GM23338 (cell line): ENCODE results near the gene CYP24A1. TPM values are rescaled to one million over a fixed set of nuclear protein-coding genes. Genes with fewer than 3 reads are reported as not detected.

Experiments used
- ATAC-seq: fragments of 200-7000 bp; cut with Tn5 transposase; 3 replicates; pipeline ENCODE4 v1.9.1; 2020
- DNase-seq: peaks from one replicate; pipeline ENCODE4 v3.0.0-alpha.2; 2015; ENCODE audit warnings: low spot score
- H2AFZ ChIP-seq: fragments of 200-600 bp; sonication (generic); 2 replicates; pipeline ENCODE4 v1.8.0; 2016; ENCODE audit warnings: antibody characterized with exemption, mild to moderate bottlenecking, moderate library complexity
- H3F3A ChIP-seq: fragments of 200-600 bp; sonication (generic); replicated peaks from 2 replicates; pipeline ENCODE4 v1.8.0; 2017; ENCODE audit warnings: antibody characterized with exemption, mixed run types, low read depth
- H3K27ac ChIP-seq: fragments of 200-600 bp; sonication (generic); 2 replicates; pipeline ENCODE4 v1.6.1; 2016; ENCODE audit warnings: low read depth
- H3K27me3 ChIP-seq: fragments of 200-600 bp; sonication (generic); 2 replicates; pipeline ENCODE4 v1.8.0; 2016; ENCODE audit warnings: mild to moderate bottlenecking, mixed run types, moderate library complexity; ENCODE audit not compliant: insufficient read depth
- H3K36me3 ChIP-seq: fragments of 200-600 bp; sonication (generic); 2 replicates; pipeline ENCODE4 v1.8.0; 2016; ENCODE audit warnings: mild to moderate bottlenecking; ENCODE audit not compliant: insufficient read depth
- H3K4me1 ChIP-seq: fragments of 200-600 bp; sonication (generic); 2 replicates; pipeline ENCODE4 v1.8.0; 2016; ENCODE audit warnings: mild to moderate bottlenecking, moderate library complexity; ENCODE audit not compliant: insufficient read depth
- H3K4me2 ChIP-seq: fragments of 200-600 bp; sonication (generic); 2 replicates; pipeline ENCODE4 v1.7.1; 2017; ENCODE audit warnings: mixed run types
- H3K4me3 ChIP-seq: fragments of 200-600 bp; sonication (generic); 2 replicates; pipeline ENCODE4 v1.6.1; 2016; ENCODE audit warnings: mixed run types
- H3K79me2 ChIP-seq: fragments of 200-600 bp; sonication (generic); replicated peaks from 2 replicates; pipeline ENCODE4 v1.8.0; 2017; ENCODE audit warnings: mild to moderate bottlenecking; ENCODE audit not compliant: insufficient read depth
- H3K9me2 ChIP-seq: fragments of 200-600 bp; sonication (generic); 2 replicates; pipeline ENCODE4 v1.8.0; 2017; ENCODE audit not compliant: insufficient read depth
- H4K20me1 ChIP-seq: fragments of 200-600 bp; sonication (generic); replicated peaks from 2 replicates; pipeline ENCODE4 v1.8.0; 2017; ENCODE audit warnings: mild to moderate bottlenecking; ENCODE audit not compliant: insufficient read depth
- H3K27ac Mint-ChIP-seq: 2 replicates; pipeline ENCODE4 v1.8.0; 2020; ENCODE audit warnings: inconsistent platforms, mild to moderate bottlenecking, moderate library complexity, mixed read lengths
- H3K27me3 Mint-ChIP-seq: 3 replicates; pipeline ENCODE4 v1.8.0; 2022; ENCODE audit warnings: low read depth, mild to moderate bottlenecking, moderate library complexity, mixed read lengths, inconsistent platforms; ENCODE audit not compliant: insufficient read depth, poor library complexity
- H3K36me3 Mint-ChIP-seq: 3 replicates; pipeline ENCODE4 v1.8.0; 2021; ENCODE audit warnings: low read depth, mild to moderate bottlenecking, inconsistent platforms, moderate library complexity, mixed read lengths
- H3K4me1 Mint-ChIP-seq: 3 replicates; pipeline ENCODE4 v1.8.0; 2020; ENCODE audit warnings: mild to moderate bottlenecking, inconsistent platforms, mixed read lengths
- H3K4me3 Mint-ChIP-seq: 3 replicates; pipeline ENCODE4 v1.8.0; 2021; ENCODE audit warnings: moderate library complexity, mild to moderate bottlenecking, inconsistent platforms, mixed read lengths
- H3K9me3 Mint-ChIP-seq: 3 replicates; pipeline ENCODE4 v1.8.0; 2020; ENCODE audit warnings: moderate library complexity, mild to moderate bottlenecking, inconsistent platforms, mixed read lengths
- CREB1 ChIP-seq: fragments of 250-450 bp; sonication (Bioruptor Pico); IDR thresholded peaks from 2 replicates; pipeline ENCODE4 v1.5.0; 2020; ENCODE audit warnings: low read depth, mild to moderate bottlenecking, moderate library complexity
- EZH2 ChIP-seq: fragments of 200-600 bp; sonication (generic); IDR thresholded peaks from one replicate; pipeline ENCODE4 v1.8.0; 2017; ENCODE audit warnings: antibody characterized with exemption, mild to moderate bottlenecking, low read depth; ENCODE audit not compliant: unreplicated experiment
- EZH2phosphoT487 ChIP-seq: fragments of 200-600 bp; sonication (generic); IDR thresholded peaks from one replicate; pipeline ENCODE4 v1.8.1; 2018; ENCODE audit warnings: antibody characterized with exemption; ENCODE audit not compliant: unreplicated experiment
- JUNB ChIP-seq: IDR thresholded peaks from one replicate; pipeline ENCODE4 v1.6.1; 2016; ENCODE audit warnings: antibody characterized with exemption; ENCODE audit not compliant: unreplicated experiment
- NANOG ChIP-seq: IDR thresholded peaks from 2 replicates; pipeline ENCODE4 v1.6.1; 2016; ENCODE audit warnings: antibody characterized with exemption, borderline replicate concordance
- POLR2AphosphoS5 ChIP-seq: IDR thresholded peaks from 2 replicates; pipeline ENCODE4 v1.6.1; 2016; ENCODE audit warnings: antibody characterized with exemption, low read depth
- STAT1 ChIP-seq: IDR thresholded peaks from one replicate; pipeline ENCODE4 v1.6.1; 2016; ENCODE audit warnings: antibody characterized with exemption; ENCODE audit not compliant: unreplicated experiment
- ZNF114 ChIP-seq: fragments of 250-450 bp; sonication (Bioruptor Pico); IDR thresholded peaks from 2 replicates; pipeline ENCODE4 v1.5.0; 2020; ENCODE audit warnings: mild to moderate bottlenecking, moderate library complexity
- ZNF331 ChIP-seq: fragments of 250-450 bp; sonication (Bioruptor Pico); IDR thresholded peaks from 2 replicates; pipeline ENCODE4 v1.5.0; 2020; ENCODE audit warnings: low read depth, mild to moderate bottlenecking, moderate library complexity
- polyA plus RNA-seq: library from polyadenylated mRNA; unstranded; fragments of >200 nt; fragmentation: Nextera tagmentation; extraction: Ambion mirVana; gene quantifications from 2 replicates; pipeline ENCODE4 v1.2.1, GENCODE V29; 2016
- total RNA-seq: library from RNA; depleted of rRNA; stranded (reverse); fragments of >200 nt; shearing (Covaris generic); gene quantifications from 2 replicates; pipeline ENCODE4 v1.2.3, GENCODE V29; 2014
- TF ChIP-seq, protein P1 (sequence below): fragments of 250-450 bp; sonication (Bioruptor Pico); IDR thresholded peaks from 2 replicates; pipeline ENCODE4 v1.5.0; 2020; ENCODE audit warnings: mild to moderate bottlenecking, moderate library complexity
- TF ChIP-seq, protein P2 (sequence below), 2 experiments: fragments of 200-600 bp in 1 of 2; sonication (generic) in 1 of 2; conservative IDR thresholded peaks; 2 replicates each; pipeline versions ENCODE4 v1.5.1 to v1.6.1; 2016 to 2017; ENCODE audit warnings: antibody characterized with exemption in 2 of 2, low read depth in 2 of 2, mild to moderate bottlenecking in 2 of 2, moderate library complexity in 1 of 2
- TF ChIP-seq, protein P3 (sequence below): IDR thresholded peaks from one replicate; pipeline ENCODE4 v1.6.1; 2018; ENCODE audit warnings: antibody characterized with exemption; ENCODE audit not compliant: unreplicated experiment
- TF ChIP-seq, protein P4 (sequence below): IDR thresholded peaks from 2 replicates; pipeline ENCODE4 v1.6.1; 2016; ENCODE audit warnings: antibody characterized with exemption

The CYP24A1 gene
- total and polyA plus RNA-seq, 2 experiments from 2014 or later, result 0.10 TPM; not detected in 1

DNA sequence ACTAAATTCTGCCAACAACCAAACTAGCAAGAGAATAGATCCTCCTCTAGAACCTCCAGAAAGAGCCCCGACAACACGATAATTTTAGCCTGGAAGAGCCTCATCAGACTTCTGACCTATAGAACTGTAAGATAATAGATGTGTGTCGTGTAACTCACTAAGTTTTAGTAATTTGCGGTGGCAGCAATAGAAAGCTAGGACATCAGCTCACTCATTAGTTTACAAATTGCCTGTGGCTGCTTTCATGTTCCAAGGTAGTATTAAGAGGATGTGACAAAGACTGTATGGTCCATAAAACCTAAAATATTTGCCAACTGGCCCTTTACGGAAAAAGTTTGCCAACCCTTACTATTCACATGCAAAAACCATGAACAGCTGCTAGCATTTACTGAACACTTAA, 17.3 kb downstream of the CYP24A1 start:
- Histone ChIP-seq H4K20me1 (no peaks in the 10 kb centered on the region), H3K4me2 (no peak overlapping the region), H3K4me3 (no peak overlapping the region), H2AFZ (0 out of 2 replicates have a peak overlapping the region, but pooled peaks have one; percentile 56), H3K4me1 (peaks cover 6% of the 10 kb centered on the region), H3K27ac (no peak overlapping the region), H3K9me2 (no peaks in the 10 kb centered on the region), H3K79me2 (no peaks in the 10 kb centered on the region), H3K36me3 (no peaks in the 10 kb centered on the region), H3F3A (no peaks in the 10 kb centered on the region), H3K27me3 (no peaks in the 10 kb centered on the region)
- DNase-seq (no peak), ATAC-seq (no peak)
- H3K27ac Mint-ChIP-seq, result no peak overlapping the region
- no peaks in the 10 kb centered on the region for H3K27me3 Mint-ChIP-seq
- TF ChIP-seq, protein P1, sequence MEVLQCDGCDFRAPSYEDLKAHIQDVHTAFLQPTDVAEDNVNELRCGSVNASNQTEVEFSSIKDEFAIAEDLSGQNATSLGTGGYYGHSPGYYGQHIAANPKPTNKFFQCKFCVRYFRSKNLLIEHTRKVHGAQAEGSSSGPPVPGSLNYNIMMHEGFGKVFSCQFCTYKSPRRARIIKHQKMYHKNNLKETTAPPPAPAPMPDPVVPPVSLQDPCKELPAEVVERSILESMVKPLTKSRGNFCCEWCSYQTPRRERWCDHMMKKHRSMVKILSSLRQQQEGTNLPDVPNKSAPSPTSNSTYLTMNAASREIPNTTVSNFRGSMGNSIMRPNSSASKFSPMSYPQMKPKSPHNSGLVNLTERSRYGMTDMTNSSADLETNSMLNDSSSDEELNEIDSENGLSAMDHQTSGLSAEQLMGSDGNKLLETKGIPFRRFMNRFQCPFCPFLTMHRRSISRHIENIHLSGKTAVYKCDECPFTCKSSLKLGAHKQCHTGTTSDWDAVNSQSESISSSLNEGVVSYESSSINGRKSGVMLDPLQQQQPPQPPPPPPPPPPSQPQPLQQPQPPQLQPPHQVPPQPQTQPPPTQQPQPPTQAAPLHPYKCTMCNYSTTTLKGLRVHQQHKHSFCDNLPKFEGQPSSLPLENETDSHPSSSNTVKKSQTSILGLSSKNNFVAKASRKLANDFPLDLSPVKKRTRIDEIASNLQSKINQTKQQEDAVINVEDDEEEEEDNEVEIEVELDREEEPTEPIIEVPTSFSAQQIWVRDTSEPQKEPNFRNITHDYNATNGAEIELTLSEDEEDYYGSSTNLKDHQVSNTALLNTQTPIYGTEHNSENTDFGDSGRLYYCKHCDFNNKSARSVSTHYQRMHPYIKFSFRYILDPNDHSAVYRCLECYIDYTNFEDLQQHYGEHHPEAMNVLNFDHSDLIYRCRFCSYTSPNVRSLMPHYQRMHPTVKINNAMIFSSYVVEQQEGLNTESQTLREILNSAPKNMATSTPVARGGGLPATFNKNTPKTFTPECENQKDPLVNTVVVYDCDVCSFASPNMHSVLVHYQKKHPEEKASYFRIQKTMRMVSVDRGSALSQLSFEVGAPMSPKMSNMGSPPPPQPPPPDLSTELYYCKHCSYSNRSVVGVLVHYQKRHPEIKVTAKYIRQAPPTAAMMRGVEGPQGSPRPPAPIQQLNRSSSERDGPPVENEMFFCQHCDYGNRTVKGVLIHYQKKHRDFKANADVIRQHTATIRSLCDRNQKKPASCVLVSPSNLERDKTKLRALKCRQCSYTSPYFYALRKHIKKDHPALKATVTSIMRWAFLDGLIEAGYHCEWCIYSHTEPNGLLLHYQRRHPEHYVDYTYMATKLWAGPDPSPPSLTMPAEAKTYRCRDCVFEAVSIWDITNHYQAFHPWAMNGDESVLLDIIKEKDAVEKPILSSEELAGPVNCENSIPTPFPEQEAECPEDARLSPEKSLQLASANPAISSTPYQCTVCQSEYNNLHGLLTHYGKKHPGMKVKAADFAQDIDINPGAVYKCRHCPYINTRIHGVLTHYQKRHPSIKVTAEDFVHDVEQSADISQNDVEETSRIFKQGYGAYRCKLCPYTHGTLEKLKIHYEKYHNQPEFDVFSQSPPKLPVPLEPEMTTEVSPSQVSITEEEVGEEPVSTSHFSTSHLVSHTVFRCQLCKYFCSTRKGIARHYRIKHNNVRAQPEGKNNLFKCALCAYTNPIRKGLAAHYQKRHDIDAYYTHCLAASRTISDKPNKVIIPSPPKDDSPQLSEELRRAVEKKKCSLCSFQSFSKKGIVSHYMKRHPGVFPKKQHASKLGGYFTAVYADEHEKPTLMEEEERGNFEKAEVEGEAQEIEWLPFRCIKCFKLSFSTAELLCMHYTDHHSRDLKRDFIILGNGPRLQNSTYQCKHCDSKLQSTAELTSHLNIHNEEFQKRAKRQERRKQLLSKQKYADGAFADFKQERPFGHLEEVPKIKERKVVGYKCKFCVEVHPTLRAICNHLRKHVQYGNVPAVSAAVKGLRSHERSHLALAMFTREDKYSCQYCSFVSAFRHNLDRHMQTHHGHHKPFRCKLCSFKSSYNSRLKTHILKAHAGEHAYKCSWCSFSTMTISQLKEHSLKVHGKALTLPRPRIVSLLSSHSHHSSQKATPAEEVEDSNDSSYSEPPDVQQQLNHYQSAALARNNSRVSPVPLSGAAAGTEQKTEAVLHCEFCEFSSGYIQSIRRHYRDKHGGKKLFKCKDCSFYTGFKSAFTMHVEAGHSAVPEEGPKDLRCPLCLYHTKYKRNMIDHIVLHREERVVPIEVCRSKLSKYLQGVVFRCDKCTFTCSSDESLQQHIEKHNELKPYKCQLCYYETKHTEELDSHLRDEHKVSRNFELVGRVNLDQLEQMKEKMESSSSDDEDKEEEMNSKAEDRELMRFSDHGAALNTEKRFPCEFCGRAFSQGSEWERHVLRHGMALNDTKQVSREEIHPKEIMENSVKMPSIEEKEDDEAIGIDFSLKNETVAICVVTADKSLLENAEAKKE (CRISPR knock-in tag), result no peak
- no peak for TF ChIP-seq JUNB
- TF ChIP-seq, protein P2, sequence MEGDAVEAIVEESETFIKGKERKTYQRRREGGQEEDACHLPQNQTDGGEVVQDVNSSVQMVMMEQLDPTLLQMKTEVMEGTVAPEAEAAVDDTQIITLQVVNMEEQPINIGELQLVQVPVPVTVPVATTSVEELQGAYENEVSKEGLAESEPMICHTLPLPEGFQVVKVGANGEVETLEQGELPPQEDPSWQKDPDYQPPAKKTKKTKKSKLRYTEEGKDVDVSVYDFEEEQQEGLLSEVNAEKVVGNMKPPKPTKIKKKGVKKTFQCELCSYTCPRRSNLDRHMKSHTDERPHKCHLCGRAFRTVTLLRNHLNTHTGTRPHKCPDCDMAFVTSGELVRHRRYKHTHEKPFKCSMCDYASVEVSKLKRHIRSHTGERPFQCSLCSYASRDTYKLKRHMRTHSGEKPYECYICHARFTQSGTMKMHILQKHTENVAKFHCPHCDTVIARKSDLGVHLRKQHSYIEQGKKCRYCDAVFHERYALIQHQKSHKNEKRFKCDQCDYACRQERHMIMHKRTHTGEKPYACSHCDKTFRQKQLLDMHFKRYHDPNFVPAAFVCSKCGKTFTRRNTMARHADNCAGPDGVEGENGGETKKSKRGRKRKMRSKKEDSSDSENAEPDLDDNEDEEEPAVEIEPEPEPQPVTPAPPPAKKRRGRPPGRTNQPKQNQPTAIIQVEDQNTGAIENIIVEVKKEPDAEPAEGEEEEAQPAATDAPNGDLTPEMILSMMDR (conservative IDR thresholded peaks at IDR 0.05; ENCODE audit: low read depth in 2 of 2), result no peak
- no peak for TF ChIP-seq EZH2
- TF ChIP-seq STAT1, result no peak
- TF ChIP-seq, protein P3, sequence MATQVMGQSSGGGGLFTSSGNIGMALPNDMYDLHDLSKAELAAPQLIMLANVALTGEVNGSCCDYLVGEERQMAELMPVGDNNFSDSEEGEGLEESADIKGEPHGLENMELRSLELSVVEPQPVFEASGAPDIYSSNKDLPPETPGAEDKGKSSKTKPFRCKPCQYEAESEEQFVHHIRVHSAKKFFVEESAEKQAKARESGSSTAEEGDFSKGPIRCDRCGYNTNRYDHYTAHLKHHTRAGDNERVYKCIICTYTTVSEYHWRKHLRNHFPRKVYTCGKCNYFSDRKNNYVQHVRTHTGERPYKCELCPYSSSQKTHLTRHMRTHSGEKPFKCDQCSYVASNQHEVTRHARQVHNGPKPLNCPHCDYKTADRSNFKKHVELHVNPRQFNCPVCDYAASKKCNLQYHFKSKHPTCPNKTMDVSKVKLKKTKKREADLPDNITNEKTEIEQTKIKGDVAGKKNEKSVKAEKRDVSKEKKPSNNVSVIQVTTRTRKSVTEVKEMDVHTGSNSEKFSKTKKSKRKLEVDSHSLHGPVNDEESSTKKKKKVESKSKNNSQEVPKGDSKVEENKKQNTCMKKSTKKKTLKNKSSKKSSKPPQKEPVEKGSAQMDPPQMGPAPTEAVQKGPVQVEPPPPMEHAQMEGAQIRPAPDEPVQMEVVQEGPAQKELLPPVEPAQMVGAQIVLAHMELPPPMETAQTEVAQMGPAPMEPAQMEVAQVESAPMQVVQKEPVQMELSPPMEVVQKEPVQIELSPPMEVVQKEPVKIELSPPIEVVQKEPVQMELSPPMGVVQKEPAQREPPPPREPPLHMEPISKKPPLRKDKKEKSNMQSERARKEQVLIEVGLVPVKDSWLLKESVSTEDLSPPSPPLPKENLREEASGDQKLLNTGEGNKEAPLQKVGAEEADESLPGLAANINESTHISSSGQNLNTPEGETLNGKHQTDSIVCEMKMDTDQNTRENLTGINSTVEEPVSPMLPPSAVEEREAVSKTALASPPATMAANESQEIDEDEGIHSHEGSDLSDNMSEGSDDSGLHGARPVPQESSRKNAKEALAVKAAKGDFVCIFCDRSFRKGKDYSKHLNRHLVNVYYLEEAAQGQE, result no peak
- TF ChIP-seq CREB1, result no peak
- no peak for TF ChIP-seq ZNF114 (CRISPR knock-in tag)
- TF ChIP-seq, protein P4, sequence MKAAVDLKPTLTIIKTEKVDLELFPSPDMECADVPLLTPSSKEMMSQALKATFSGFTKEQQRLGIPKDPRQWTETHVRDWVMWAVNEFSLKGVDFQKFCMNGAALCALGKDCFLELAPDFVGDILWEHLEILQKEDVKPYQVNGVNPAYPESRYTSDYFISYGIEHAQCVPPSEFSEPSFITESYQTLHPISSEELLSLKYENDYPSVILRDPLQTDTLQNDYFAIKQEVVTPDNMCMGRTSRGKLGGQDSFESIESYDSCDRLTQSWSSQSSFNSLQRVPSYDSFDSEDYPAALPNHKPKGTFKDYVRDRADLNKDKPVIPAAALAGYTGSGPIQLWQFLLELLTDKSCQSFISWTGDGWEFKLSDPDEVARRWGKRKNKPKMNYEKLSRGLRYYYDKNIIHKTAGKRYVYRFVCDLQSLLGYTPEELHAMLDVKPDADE, result no peak
- TF ChIP-seq ZNF331 (CRISPR knock-in tag), result no peak
- TF ChIP-seq POLR2AphosphoS5, result no peak
- TF ChIP-seq NANOG, result no peak
- TF ChIP-seq EZH2phosphoT487, result no peak
- H3K4me1 Mint-ChIP-seq, result peaks cover 12% of the 10 kb centered on the region
- H3K9me3 Mint-ChIP-seq, result no peaks in the 10 kb centered on the region
- no peak overlapping the region for H3K4me3 Mint-ChIP-seq
- no peaks in the 10 kb centered on the region; the same call in 2 of the 3 replicates for H3K36me3 Mint-ChIP-seq
